ENCODE data around the gene CFAP74. TPM values are rescaled to one million over a fixed set of nuclear protein-coding genes. Genes with fewer than 3 reads are reported as not detected.

Gene CFAP74
- total and polyA plus RNA-seq, 3 donors from 2014 or later: 16.4 to 25.5 (median 24.9) TPM

GRCh38 chr1:2020310-2020655 is 16.7 kb upstream of the CFAP74 start:
- no peak for DNase-seq
- intact Hi-C loops (cut with DNase I; ENCODE audit: low total_unique reads): no loop called here
- no peak overlapping the region for H3K27ac ChIP-seq
- peaks cover 2% of the 10 kb centered on the region for H3K4me1 ChIP-seq
- H3K4me3 ChIP-seq: no peak overlapping the region
- TF ChIP-seq CTCF (IDR thresholded peaks at IDR 0.05): no peak
- no peak for TF ChIP-seq POLR2A (IDR thresholded peaks at IDR 0.05)
- 76 to 78% methylated on average over 4 to 11 of the region's 11 CpGs for WGBS, 2 donors
- H3K27me3 ChIP-seq: no peaks in the 10 kb centered on the region
- no peaks in the 10 kb centered on the region for H3K36me3 ChIP-seq (ENCODE audit: low read depth, missing control alignments)
- no peaks in the 10 kb centered on the region for H3K9me3 ChIP-seq

- Histone ChIP-seq H3K36me3 (ENCODE audit: low read depth, missing control alignments) (no peaks in the 10 kb centered on the region), H3K27me3 (no peaks in the 10 kb centered on the region), H3K4me3 (peak overlapping the region; percentile 37 to 43), H3K9me3 (no peaks in the 10 kb centered on the region), H3K4me1 (no peaks in the 10 kb centered on the region), H3K27ac (no peak overlapping the region)
- no peak for DNase-seq
- TF ChIP-seq POLR2A (IDR thresholded peaks at IDR 0.05): no peak
- TF ChIP-seq CTCF (IDR thresholded peaks at IDR 0.05): no peak
- intact Hi-C loops (cut with DNase I; ENCODE audit: low total_unique reads): no loop called here
- WGBS, 2 donors: 10 to 53% methylated on average over 2 to 60 of the region's 61 CpGs
These were observed 16.2 kb upstream of the CFAP74 start for GRCh38 chr1:2019571-2020309.

GRCh38 chr1:2019172-2019543 is 15.6 kb upstream of the CFAP74 start, which contains the start of gene GABRD:
TSS of gene GABRD (plus strand) at chr1:2019345. CDS start at chr1:2019424, 79 bp downstream.
- WGBS, 2 donors: 1% methylated on average over 19 of the region's 60 CpGs; no CpG with 5 or more reads in 1 of the 2 donors
- H3K4me3 ChIP-seq: peak within 1 kb of the TSS; percentile 37 to 43
- TF ChIP-seq POLR2A (IDR thresholded peaks at IDR 0.05): no peak
- no peak within 1 kb of the TSS for H3K27ac ChIP-seq
- no peaks in the 10 kb centered on the region for H3K4me1 ChIP-seq
- intact Hi-C loops (cut with DNase I; ENCODE audit: low total_unique reads): no loop called here
- H3K9me3 ChIP-seq: no peaks in the 10 kb centered on the region
- no peak for DNase-seq
- H3K36me3 ChIP-seq (ENCODE audit: low read depth, missing control alignments): no peaks in the 10 kb centered on the region
- no peaks in the 10 kb centered on the region for H3K27me3 ChIP-seq

- Histone ChIP-seq H3K36me3 (ENCODE audit: low read depth, missing control alignments) (no peaks in the 10 kb centered on the region), H3K27ac (no peak overlapping the region), H3K4me1 (no peaks in the 10 kb centered on the region), H3K9me3 (no peaks in the 10 kb centered on the region), H3K4me3 (peak overlapping the region in 1 of 2 donors; percentile 17), H3K27me3 (no peaks in the 10 kb centered on the region)
- intact Hi-C loops (cut with DNase I; ENCODE audit: low total_unique reads): no loop called here
- no peak for TF ChIP-seq CTCF (IDR thresholded peaks at IDR 0.05)
- TF ChIP-seq POLR2A (IDR thresholded peaks at IDR 0.05): no peak
- WGBS, 2 donors: 26 to 31% methylated on average over 19 to 36 of the region's 48 CpGs
- no peak for DNase-seq
These were observed 14.9 kb upstream of the CFAP74 start for GRCh38 chr1:2018217-2019171.

GRCh38 chr1:2016123-2016522 is 12.5 kb upstream of the CFAP74 start:
- intact Hi-C loops (cut with DNase I; ENCODE audit: low total_unique reads): no loop called here
- Histone ChIP-seq H3K27me3 (no peaks in the 10 kb centered on the region), H3K36me3 (ENCODE audit: low read depth, missing control alignments) (no peaks in the 10 kb centered on the region)

More at GRCh38 chr1:2016123-2016522, 12.5 kb upstream of the CFAP74 start:
- Histone ChIP-seq H3K9me3 (no peaks in the 10 kb centered on the region), H3K4me1 (no peaks in the 10 kb centered on the region), H3K4me3 (no peak overlapping the region), H3K27ac (no peak overlapping the region)
- TF ChIP-seq POLR2A (IDR thresholded peaks at IDR 0.05): no peak
- TF ChIP-seq CTCF (IDR thresholded peaks at IDR 0.05): no peak
- DNase-seq: no peak
- 71 to 79% methylated on average over 9 of the region's 9 CpGs for WGBS, 2 donors

Measured in testis (tissue), 3 donors.